Measurements from ENCODE around the gene ATP6V1E1.
A peak's percentile ranks its signal among the peaks of the same experiment; 100 is the strongest.

The ATP6V1E1 gene

GRCh38 chr22:17633217-17633997 is 4.9 kb upstream of the ATP6V1E1 start:
- DNase-seq: peak; percentile 51

GRCh38 chr22:17631076-17631565 is 2.6 kb upstream of the ATP6V1E1 start:
- no peak for DNase-seq

- no peak for DNase-seq
Measured at GRCh38 chr22:17629641-17630040, 1.1 kb upstream of the ATP6V1E1 start.

GRCh38 chr22:17629173-17629489 is 582 bp upstream of the ATP6V1E1 start:
- DNase-seq: no peak

- no peak for DNase-seq
Measured at GRCh38 chr22:17627961-17628405, 566 bp downstream of the ATP6V1E1 start.

- DNase-seq: no peak
Measured at GRCh38 chr22:17613280-17613679, 15.3 kb downstream of the ATP6V1E1 start.

- DNase-seq: peak; percentile 44
Measured at GRCh38 chr22:17612057-17612456, 16.5 kb downstream of the ATP6V1E1 start.

- DNase-seq: no peak
Measured at GRCh38 chr22:17607891-17608521, 20.5 kb downstream of the ATP6V1E1 start.

- peak; percentile 24 for DNase-seq
Measured at GRCh38 chr22:17606496-17606895, 22.1 kb downstream of the ATP6V1E1 start.

- DNase-seq: no peak
Measured at GRCh38 chr22:17603668-17604067, 24.9 kb downstream of the ATP6V1E1 start.

GRCh38 chr22:17601031-17601430 is 27.5 kb downstream of the ATP6V1E1 start:
- no peak for DNase-seq

GRCh38 chr22:17598318-17598717 is 30.2 kb downstream of the ATP6V1E1 start:
- DNase-seq: no peak

- peak; percentile 32 for DNase-seq
Measured at GRCh38 chr22:17597217-17597616, 31.3 kb downstream of the ATP6V1E1 start.

- DNase-seq: no peak
Measured at GRCh38 chr22:17596226-17596625, 32.3 kb downstream of the ATP6V1E1 start.

GRCh38 chr22:17592201-17592600 is 36.3 kb downstream of the ATP6V1E1 start:
- no peak for DNase-seq

- no peak for DNase-seq
Measured at GRCh38 chr22:17590586-17590985, 38.0 kb downstream of the ATP6V1E1 start.

- DNase-seq: no peak
Measured at GRCh38 chr22:17589810-17590375, 38.7 kb downstream of the ATP6V1E1 start.

- DNase-seq: no peak
Measured at GRCh38 chr22:17588606-17589005, 39.9 kb downstream of the ATP6V1E1 start.

GRCh38 chr22:17587629-17588028 is 40.9 kb downstream of the ATP6V1E1 start:
- DNase-seq: no peak

GRCh38 chr22:17586831-17587440 is 41.6 kb downstream of the ATP6V1E1 start:
- no peak for DNase-seq

GRCh38 chr22:17583151-17583550 is 45.4 kb downstream of the ATP6V1E1 start:
- DNase-seq: no peak

- DNase-seq: no peak
Measured at GRCh38 chr22:17581631-17582030, 46.9 kb downstream of the ATP6V1E1 start.

- DNase-seq: no peak
Measured at GRCh38 chr22:17581056-17581455, 47.5 kb downstream of the ATP6V1E1 start.
